CD4-positive, alpha-beta T cell (primary cell): ENCODE results near the gene CDH2. TPM values are rescaled to one million over a fixed set of nuclear protein-coding genes. Genes with fewer than 3 reads are reported as not detected.

Source experiments
- ATAC-seq: fragments of 200-7000 bp; cut with Tn5 transposase; one replicate; pipeline ENCODE4 v1.10.0; 2022; ENCODE audit warnings: mild to moderate bottlenecking; ENCODE audit not compliant: poor library complexity
- CTCF ChIA-PET: fragments of 350-600 bp; sonication (Branson Sonifier 250); formaldehyde crosslinking; loops from one replicate; lab custom pipeline; 2021; ENCODE audit warnings: antibody characterized with exemption, inconsistent platforms; lab: Charles Lee
- POLR2A ChIA-PET: fragments of 350-600 bp; sonication (Branson Sonifier 250); formaldehyde crosslinking; loops from one replicate; lab custom pipeline; 2021; ENCODE audit warnings: antibody characterized with exemption, inconsistent platforms; lab: Charles Lee
- DNase-seq, 14 experiments: peaks; one replicate each; pipeline ENCODE4 v3.0.0-alpha.2; 2013 to 2020; ENCODE audit warnings: mixed read lengths in 2 of 14
- H3K27ac ChIP-seq, 2 donors: one replicate each; pipeline versions ENCODE4 v1.5.1 to v1.7.0; 2013; ENCODE audit warnings: low read length in 2 of 2, low read depth in 1 of 2, mild to moderate bottlenecking in 1 of 2
- H3K27me3 ChIP-seq, 2 experiments: 1 replicate in 1 of 2; 2 replicates in 1 of 2; pipeline versions ENCODE4 v1.6.1 to v1.7.0; 2013; ENCODE audit warnings: low read length in 2 of 2, control low read depth in 1 of 2, mild to moderate bottlenecking in 1 of 2, moderate library complexity in 1 of 2; ENCODE audit not compliant: insufficient read depth in 2 of 2, control insufficient read depth in 1 of 2
- H3K36me3 ChIP-seq: one replicate; pipeline ENCODE4 v1.6.1; 2013; ENCODE audit warnings: low read length, control low read depth; ENCODE audit not compliant: insufficient read depth
- H3K4me1 ChIP-seq: one replicate; pipeline ENCODE4 v1.6.1; 2013; ENCODE audit warnings: low read length, control low read depth; ENCODE audit not compliant: insufficient read depth
- H3K4me3 ChIP-seq: one replicate; pipeline ENCODE4 v1.5.1; 2013; ENCODE audit warnings: mild to moderate bottlenecking, low read length, moderate library complexity
- H3K9me3 ChIP-seq, 2 experiments: 1 replicate in 1 of 2; 2 replicates in 1 of 2; pipeline versions ENCODE4 v1.6.1 to v1.7.0; 2013; ENCODE audit warnings: low read length in 2 of 2, mild to moderate bottlenecking in 2 of 2, control low read depth in 1 of 2, moderate library complexity in 1 of 2; ENCODE audit not compliant: control insufficient read depth in 1 of 2, insufficient read depth in 1 of 2
- H3K27ac Mint-ChIP-seq: one replicate; pipeline ENCODE4 v1.8.0; 2020; ENCODE audit warnings: mixed read lengths
- H3K27me3 Mint-ChIP-seq: one replicate; pipeline ENCODE4 v1.8.0; 2021; ENCODE audit warnings: mixed read lengths
- H3K36me3 Mint-ChIP-seq: one replicate; pipeline ENCODE4 v1.8.0; 2021; ENCODE audit warnings: low read depth, mixed read lengths
- H3K4me1 Mint-ChIP-seq: one replicate; pipeline ENCODE4 v1.8.0; 2021; ENCODE audit warnings: low read depth, mixed read lengths
- H3K4me3 Mint-ChIP-seq: one replicate; pipeline ENCODE4 v1.8.0; 2020; ENCODE audit warnings: mild to moderate bottlenecking, mixed read lengths
- H3K9me3 Mint-ChIP-seq: one replicate; pipeline ENCODE4 v1.8.0; 2020; ENCODE audit warnings: mixed read lengths
- intact Hi-C, 2 experiments: fragments of 100-400 bp; cut with DNase I in 1 of 2; cut with micrococcal nuclease in 1 of 2; formaldehyde crosslinking; loops; one replicate each; pipeline versions ENCODE4 v1.15.1 to v1.9.0; 2023 to 2025; cut with DNase I, micrococcal nuclease
- total RNA-seq, 174 experiments: library from RNA in 2 of 174; stranded (reverse) in 2 of 174; gene quantifications; one replicate each; pipeline ENCODE4 v1.2.3 and lab custom pipeline; 2021 to 2026
- TF ChIP-seq, protein P1 (sequence below): fragments of 200-600 bp; IDR thresholded peaks from one replicate; pipeline ENCODE4 v1.8.0; 2022; ENCODE audit warnings: antibody characterized with exemption, mild to moderate bottlenecking

The CDH2 gene
- total RNA-seq, 2 experiments from 2014 or later, result not detected

DNA sequence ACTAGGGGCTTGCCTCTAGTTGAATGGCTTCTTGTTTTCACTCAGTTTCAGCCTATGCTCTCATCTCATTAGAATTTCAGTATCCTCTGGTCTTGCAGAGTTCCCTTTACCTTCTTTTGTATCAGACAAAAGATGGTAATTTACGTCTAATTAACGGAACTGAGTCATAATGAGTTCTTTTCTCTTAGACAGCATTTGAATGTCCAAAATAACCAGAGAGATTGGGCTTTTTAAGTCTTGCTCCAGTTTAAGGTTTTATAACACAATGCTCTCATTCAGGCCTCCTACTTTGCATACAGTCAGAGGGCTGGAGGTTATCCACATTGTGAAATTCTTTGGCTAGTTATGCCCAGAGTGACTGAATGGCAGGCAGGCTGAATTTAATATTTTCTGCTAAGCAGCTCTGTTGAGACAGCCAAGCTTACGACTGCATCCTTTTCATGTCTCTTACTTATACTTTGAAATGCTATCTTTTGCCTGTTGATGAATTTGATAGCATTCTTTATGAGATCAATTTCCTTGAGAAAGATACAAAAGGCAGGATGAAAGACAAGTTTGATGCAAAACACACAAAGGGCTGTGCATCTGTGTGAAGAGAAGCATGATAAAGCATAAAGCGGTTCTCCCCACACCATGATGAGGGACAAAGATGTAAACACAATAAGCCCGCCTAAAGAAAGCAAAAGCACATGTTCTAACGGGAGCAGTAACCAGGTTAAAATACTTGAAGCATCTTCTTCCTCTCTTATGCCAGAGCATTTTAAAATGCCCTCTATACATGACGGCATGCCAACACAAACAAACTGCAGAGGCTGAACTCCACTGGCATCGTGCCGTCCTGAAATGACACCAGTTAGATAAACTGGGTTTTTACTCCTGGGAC lies 90.0 kb downstream of the CDH2 start:
- Histone ChIP-seq H3K4me1 (no peaks in the 10 kb centered on the region), H3K4me3 (no peak overlapping the region), H3K9me3 (no peaks in the 10 kb centered on the region), H3K27ac (no peak overlapping the region), H3K36me3 (no peaks in the 10 kb centered on the region), H3K27me3 (no peaks in the 10 kb centered on the region)
- intact Hi-C loops, result no loop called here
- H3K4me1 Mint-ChIP-seq, result no peaks in the 10 kb centered on the region
- H3K27me3 Mint-ChIP-seq, result no peaks in the 10 kb centered on the region
- POLR2A ChIA-PET, result no interaction called here
- DNase-seq (no peak), ATAC-seq (no peak)
- H3K9me3 Mint-ChIP-seq, result peaks cover 3% of the 10 kb centered on the region
- H3K4me3 Mint-ChIP-seq, result no peak overlapping the region
- TF ChIP-seq, protein P1, sequence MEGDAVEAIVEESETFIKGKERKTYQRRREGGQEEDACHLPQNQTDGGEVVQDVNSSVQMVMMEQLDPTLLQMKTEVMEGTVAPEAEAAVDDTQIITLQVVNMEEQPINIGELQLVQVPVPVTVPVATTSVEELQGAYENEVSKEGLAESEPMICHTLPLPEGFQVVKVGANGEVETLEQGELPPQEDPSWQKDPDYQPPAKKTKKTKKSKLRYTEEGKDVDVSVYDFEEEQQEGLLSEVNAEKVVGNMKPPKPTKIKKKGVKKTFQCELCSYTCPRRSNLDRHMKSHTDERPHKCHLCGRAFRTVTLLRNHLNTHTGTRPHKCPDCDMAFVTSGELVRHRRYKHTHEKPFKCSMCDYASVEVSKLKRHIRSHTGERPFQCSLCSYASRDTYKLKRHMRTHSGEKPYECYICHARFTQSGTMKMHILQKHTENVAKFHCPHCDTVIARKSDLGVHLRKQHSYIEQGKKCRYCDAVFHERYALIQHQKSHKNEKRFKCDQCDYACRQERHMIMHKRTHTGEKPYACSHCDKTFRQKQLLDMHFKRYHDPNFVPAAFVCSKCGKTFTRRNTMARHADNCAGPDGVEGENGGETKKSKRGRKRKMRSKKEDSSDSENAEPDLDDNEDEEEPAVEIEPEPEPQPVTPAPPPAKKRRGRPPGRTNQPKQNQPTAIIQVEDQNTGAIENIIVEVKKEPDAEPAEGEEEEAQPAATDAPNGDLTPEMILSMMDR, result no peak
- CTCF ChIA-PET, result no interaction called here
- H3K36me3 Mint-ChIP-seq, result no peaks in the 10 kb centered on the region
- H3K27ac Mint-ChIP-seq, result no peak overlapping the region

DNA sequence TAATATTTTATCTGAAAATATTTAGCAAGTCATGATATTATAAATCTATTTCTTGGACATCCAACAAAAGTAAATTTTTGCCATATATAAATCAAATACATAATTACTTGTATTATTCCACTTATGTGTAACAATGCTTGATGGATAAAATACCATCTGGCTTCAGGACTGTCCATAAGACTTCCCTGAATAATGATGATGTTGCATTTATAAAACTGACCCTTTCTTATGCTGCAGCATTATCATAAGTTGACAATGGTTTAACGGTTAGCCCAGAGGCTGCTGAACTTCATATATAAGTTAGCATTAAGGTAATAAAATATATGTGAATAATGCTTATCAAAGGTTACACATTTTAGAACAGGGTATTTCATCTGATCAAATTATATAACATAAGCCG lies 95.4 kb downstream of the CDH2 start:
- no peaks in the 10 kb centered on the region for H3K36me3 Mint-ChIP-seq

DNA sequence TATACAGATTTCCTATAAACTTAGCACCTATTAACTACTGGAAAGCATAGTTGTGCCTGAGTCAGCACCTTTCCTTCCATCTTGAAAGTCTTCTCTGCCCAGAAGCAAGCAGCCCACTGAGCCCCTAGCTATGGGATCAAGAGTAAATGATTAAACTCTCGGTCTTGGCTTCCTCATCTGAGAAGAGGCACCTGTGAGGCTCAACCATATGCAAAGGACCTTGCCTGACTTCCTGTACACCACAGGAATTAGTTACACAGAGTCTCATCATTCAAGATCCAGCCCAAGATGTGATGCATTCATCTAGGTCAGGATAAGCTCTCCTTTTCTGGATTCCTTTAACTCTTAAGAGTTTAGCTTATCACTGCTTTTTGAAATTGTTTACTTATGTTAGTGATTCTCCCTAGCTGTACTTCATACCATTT lies 96.0 kb downstream of the CDH2 start:
- H3K4me3 ChIP-seq, result no peak overlapping the region
- Mint-ChIP-seq H3K36me3 (no peaks in the 10 kb centered on the region), H3K9me3 (peaks cover 2% of the 10 kb centered on the region), H3K4me3 (no peak overlapping the region), H3K27me3 (no peaks in the 10 kb centered on the region), H3K27ac (no peak overlapping the region), H3K4me1 (no peaks in the 10 kb centered on the region)
- TF ChIP-seq, protein P1, result no peak
- H3K27ac ChIP-seq, result no peak overlapping the region
- ChIA-PET CTCF (no interaction called here), POLR2A (no interaction called here)
- no peaks in the 10 kb centered on the region for H3K4me1 ChIP-seq
- H3K36me3 ChIP-seq, result no peaks in the 10 kb centered on the region
- DNase-seq (no peak), ATAC-seq (no peak)
- H3K27me3 ChIP-seq, result no peaks in the 10 kb centered on the region
- intact Hi-C loops, result no loop called here
- peaks cover 0 to 4% of the 10 kb centered on the region in 2 experiments for H3K9me3 ChIP-seq

More for the DNA sequence above, 95.4 kb downstream of the CDH2 start:
- intact Hi-C loops, result no loop called here
- no peaks in the 10 kb centered on the region for H3K4me1 Mint-ChIP-seq
- peaks cover 2% of the 10 kb centered on the region for H3K9me3 Mint-ChIP-seq
- Histone ChIP-seq H3K36me3 (no peaks in the 10 kb centered on the region), H3K4me1 (no peaks in the 10 kb centered on the region), H3K27ac (no peak overlapping the region), H3K27me3 (no peaks in the 10 kb centered on the region), H3K4me3 (no peak overlapping the region), H3K9me3 (peaks cover 0 to 4% of the 10 kb centered on the region in 2 experiments)
- TF ChIP-seq, protein P1, result no peak
- no peaks in the 10 kb centered on the region for H3K27me3 Mint-ChIP-seq
- ChIA-PET POLR2A (no interaction called here), CTCF (no interaction called here)
- DNase-seq (no peak), ATAC-seq (no peak)
- no peak overlapping the region for H3K4me3 Mint-ChIP-seq
- H3K27ac Mint-ChIP-seq, result no peak overlapping the region
